ENCODE measurements around the gene ADRA1B.

DNA sequence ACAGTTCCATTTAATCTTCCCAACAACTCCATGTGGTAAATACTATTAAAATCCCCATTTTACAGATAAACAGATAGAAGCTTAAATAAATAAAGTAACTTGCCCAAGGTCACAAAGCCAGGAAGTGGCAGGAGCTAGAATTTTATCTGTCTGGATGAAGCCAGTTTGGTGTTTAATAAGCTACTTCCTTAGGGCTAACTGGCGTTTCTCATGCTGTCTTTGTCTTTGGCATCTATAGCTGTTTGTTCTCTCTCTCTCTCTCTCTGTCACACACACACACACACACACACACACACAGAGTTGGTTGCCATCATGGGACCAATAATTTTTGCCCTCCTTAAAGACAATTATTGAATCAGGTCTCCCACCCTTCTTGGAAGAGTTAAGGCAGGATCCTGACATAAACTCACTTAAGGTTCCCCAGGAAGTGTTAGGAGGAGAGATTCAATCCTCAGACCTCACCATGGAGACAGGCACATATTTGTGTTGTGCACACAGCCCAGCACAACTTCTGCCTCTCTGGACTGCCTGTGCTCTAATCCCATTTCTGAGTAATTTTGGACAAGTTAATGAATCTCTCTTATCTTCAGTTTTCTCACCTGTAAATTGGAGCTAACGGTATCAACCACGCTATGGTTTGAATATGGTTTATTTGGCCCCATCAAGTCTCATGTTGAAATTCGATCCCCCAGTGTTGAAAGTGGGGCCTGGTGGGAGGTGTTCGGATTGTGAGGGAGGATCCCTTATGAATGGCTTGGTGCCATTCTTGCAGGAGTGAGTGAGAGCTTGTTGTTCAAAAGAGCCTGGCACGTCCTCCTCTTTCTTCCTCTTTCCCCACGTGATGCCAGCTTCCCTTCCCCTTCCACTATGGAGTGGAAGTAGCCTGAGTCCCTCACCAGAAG is 8.3 kb upstream of the ADRA1B start:
- no peak for TF ChIP-seq EZH2 (IDR thresholded peaks at IDR 0.05)
- TF ChIP-seq POLR2AphosphoS5 (IDR thresholded peaks at IDR 0.05; ENCODE audit: borderline replicate concordance, low read depth, low read length) = no peak
